ENCODE results near the gene USP33. TPM values are rescaled to one million over a fixed set of nuclear protein-coding genes. Genes with fewer than 3 reads are reported as not detected.
"Not testable (repeated sequence)": the region's sequence is repeated elsewhere in the genome, so short reads cannot be mapped to it uniquely, and the experiment has no call there.

USP33 gene
- polyA plus RNA-seq, 1 donor: 60.6 TPM

DNA sequence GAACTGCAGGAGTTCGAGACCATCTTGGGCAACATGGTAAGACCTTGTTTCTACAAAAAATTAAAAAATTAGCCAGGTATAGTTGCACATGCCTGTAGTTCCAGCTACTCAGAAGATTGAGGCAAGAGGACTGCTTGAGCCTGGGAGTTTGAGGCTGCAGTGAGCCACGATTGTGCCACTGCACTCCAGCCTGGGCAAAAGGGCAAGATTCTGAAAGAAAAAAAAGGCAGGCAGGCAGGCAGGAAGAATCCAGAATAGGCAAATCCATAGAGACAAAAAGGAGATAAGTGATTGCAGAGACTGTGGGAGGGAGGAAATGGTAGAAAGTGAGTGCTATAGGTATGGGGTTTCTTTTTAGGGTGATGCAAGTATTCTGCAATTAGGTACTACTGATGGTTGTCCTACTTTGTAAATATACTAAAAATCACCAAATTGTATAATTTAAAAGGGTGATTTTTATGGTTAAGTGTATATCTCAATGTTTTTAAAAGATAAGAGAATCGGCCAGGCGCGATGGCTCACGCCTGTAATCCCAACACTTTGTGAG, 106.6 kb downstream of the USP33 start:
- WGBS (ENCODE audit: insufficient coverage, low lambda C conversion rate): 25% methylated on average over 1 of the region's 6 CpGs
- no peak overlapping the region for H3K27ac ChIP-seq (ENCODE audit: low read length)

GRCh38 chr1:77652268-77652667, 107.4 kb downstream of the USP33 start:
- H3K36me3 ChIP-seq (ENCODE audit: control insufficient read depth, insufficient read depth, low read length): peaks cover 6% of the 10 kb centered on the region
- no peak for DNase-seq
- no peaks in the 10 kb centered on the region for H3K27me3 ChIP-seq (ENCODE audit: control insufficient read depth, insufficient read depth, low read length)
- H3K27ac ChIP-seq (ENCODE audit: low read length): no peak overlapping the region
- peaks cover 23% of the 10 kb centered on the region for H3K9me3 ChIP-seq (ENCODE audit: control insufficient read depth, low read depth, low read length)
- no peaks in the 10 kb centered on the region for H3K4me1 ChIP-seq (ENCODE audit: control insufficient read depth, insufficient read depth, low read length)
- no peak overlapping the region for H3K4me3 ChIP-seq (ENCODE audit: low read length)

More for the DNA sequence above, 106.6 kb downstream of the USP33 start:
- H3K4me1 ChIP-seq (ENCODE audit: control insufficient read depth, insufficient read depth, low read length): no peaks in the 10 kb centered on the region
- DNase-seq: peak; percentile 6 to 37
- peaks cover 21% of the 10 kb centered on the region for H3K9me3 ChIP-seq (ENCODE audit: control insufficient read depth, low read depth, low read length)
- no peaks in the 10 kb centered on the region for H3K27me3 ChIP-seq (ENCODE audit: control insufficient read depth, insufficient read depth, low read length)
- H3K36me3 ChIP-seq (ENCODE audit: control insufficient read depth, insufficient read depth, low read length): peaks cover 6% of the 10 kb centered on the region
- H3K4me3 ChIP-seq (ENCODE audit: low read length): no peak overlapping the region

GRCh38 chr1:77649127-77649526, 110.5 kb downstream of the USP33 start:
- WGBS (ENCODE audit: insufficient coverage, low lambda C conversion rate): no CpG with 5 or more reads among the region's 2 CpGs
- H3K27ac ChIP-seq (ENCODE audit: low read length): no peak overlapping the region
- no peaks in the 10 kb centered on the region for H3K27me3 ChIP-seq (ENCODE audit: control insufficient read depth, insufficient read depth, low read length)
- H3K4me3 ChIP-seq (ENCODE audit: low read length): no peak overlapping the region
- peaks cover 23% of the 10 kb centered on the region for H3K9me3 ChIP-seq (ENCODE audit: control insufficient read depth, low read depth, low read length)
- H3K36me3 ChIP-seq (ENCODE audit: control insufficient read depth, insufficient read depth, low read length): peaks cover 14% of the 10 kb centered on the region
- H3K4me1 ChIP-seq (ENCODE audit: control insufficient read depth, insufficient read depth, low read length): no peaks in the 10 kb centered on the region
- DNase-seq: no peak

- DNase-seq: not testable (repeated sequence)
- WGBS (ENCODE audit: insufficient coverage, low lambda C conversion rate): 100% methylated on average over 1 of the region's 6 CpGs
- H3K9me3 ChIP-seq (ENCODE audit: control insufficient read depth, low read depth, low read length): peaks cover 23% of the 10 kb centered on the region
Measured at GRCh38 chr1:77646224-77646623, 113.4 kb downstream of the USP33 start.

More at GRCh38 chr1:77646224-77646623, 113.4 kb downstream of the USP33 start:
- not testable (repeated sequence) for H3K27ac ChIP-seq (ENCODE audit: low read length); H3K4me1 ChIP-seq (ENCODE audit: control insufficient read depth, insufficient read depth, low read length); H3K27me3 ChIP-seq (ENCODE audit: control insufficient read depth, insufficient read depth, low read length); H3K4me3 ChIP-seq (ENCODE audit: low read length)
- peaks cover 14% of the 10 kb centered on the region for H3K36me3 ChIP-seq (ENCODE audit: control insufficient read depth, insufficient read depth, low read length)

Other genes starting within 250 kb of the USP33 start
- 48.4 TPM for gene ZZZ3, start 77.2 kb downstream of the USP33 start, polyA plus RNA-seq
- gene MIGA1, start 19.8 kb upstream of the USP33 start, polyA plus RNA-seq: 18.4 TPM
- gene NEXN, start 128.8 kb upstream of the USP33 start, polyA plus RNA-seq: 26.0 TPM
- gene FUBP1, start 219.2 kb upstream of the USP33 start, polyA plus RNA-seq: 224 TPM
- gene DNAJB4, start 245.1 kb upstream of the USP33 start, polyA plus RNA-seq: 29.7 TPM

Measured in large intestine (tissue), 3 donors.